ENCODE data around the gene C12orf42.

DNA sequence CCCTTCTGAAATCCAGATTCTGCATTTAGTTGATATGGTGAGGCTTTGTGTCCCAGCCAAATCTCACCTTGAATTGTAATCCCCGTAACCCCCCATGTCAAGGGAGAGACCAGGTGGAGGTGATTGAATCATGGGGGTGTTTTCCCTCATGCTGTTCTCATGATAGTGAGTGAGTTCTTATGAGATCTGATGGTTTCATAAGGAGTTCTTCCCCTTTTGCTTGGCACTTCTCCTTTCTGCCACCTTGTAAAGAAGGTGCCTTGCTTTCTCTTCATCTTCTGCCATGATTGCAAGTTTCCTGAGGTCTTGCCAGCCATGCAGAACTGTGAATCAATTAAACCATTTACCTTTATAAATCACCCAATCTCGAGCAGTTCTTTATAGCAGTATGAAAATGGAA, 23.1 kb upstream of the C12orf42 start:
- TF ChIP-seq, protein P1, sequence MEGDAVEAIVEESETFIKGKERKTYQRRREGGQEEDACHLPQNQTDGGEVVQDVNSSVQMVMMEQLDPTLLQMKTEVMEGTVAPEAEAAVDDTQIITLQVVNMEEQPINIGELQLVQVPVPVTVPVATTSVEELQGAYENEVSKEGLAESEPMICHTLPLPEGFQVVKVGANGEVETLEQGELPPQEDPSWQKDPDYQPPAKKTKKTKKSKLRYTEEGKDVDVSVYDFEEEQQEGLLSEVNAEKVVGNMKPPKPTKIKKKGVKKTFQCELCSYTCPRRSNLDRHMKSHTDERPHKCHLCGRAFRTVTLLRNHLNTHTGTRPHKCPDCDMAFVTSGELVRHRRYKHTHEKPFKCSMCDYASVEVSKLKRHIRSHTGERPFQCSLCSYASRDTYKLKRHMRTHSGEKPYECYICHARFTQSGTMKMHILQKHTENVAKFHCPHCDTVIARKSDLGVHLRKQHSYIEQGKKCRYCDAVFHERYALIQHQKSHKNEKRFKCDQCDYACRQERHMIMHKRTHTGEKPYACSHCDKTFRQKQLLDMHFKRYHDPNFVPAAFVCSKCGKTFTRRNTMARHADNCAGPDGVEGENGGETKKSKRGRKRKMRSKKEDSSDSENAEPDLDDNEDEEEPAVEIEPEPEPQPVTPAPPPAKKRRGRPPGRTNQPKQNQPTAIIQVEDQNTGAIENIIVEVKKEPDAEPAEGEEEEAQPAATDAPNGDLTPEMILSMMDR (IDR thresholded peaks at IDR 0.05) = no peak
- no peak for TF ChIP-seq POLR2A (IDR thresholded peaks at IDR 0.05)

All from Peyer's patch (tissue), 4 donors.